ENCODE data around the gene PSMD14. TPM values are rescaled to one million over a fixed set of nuclear protein-coding genes. Genes with fewer than 3 reads are reported as not detected.
A peak's percentile ranks its signal among the peaks of the same experiment; 100 is the strongest.

Gene PSMD14
- total and polyA plus RNA-seq, 2 experiments from 2014 or later, result 31.9 to 79.6 TPM

DNA sequence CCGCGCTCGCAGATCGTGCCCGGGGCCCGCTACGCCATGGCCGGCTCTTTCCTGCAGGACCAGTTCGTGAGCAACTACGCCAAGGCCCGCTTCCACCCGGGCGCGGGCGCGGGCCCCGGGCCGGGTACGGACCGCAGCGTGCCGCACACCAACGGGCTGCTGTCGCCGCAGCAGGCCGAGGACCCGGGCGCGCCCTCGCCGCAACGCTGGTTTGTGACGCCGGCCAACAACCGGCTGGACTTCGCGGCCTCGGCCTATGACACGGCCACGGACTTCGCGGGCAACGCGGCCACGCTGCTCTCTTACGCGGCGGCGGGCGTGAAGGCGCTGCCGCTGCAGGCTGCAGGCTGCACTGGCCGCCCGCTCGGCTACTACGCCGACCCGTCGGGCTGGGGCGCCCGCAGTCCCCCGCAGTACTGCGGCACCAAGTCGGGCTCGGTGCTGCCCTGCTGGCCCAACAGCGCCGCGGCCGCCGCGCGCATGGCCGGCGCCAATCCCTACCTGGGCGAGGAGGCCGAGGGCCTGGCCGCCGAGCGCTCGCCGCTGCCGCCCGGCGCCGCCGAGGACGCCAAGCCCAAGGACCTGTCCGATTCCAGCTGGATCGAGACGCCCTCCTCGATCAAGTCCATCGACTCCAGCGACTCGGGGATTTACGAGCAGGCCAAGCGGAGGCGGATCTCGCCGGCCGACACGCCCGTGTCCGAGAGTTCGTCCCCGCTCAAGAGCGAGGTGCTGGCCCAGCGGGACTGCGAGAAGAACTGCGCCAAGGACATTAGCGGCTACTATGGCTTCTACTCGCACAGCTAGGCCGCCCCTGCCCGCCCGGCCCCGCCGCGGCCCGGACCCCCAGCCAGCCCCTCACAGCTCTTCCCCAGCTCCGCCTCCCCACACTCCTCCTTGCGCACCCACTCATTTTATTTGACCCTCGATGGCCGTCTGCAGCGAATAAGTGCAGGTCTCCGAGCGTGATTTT is 115.5 kb downstream of the PSMD14 start:
- Histone ChIP-seq H3K4me3 (peak overlapping the region; percentile 31), H3K36me3 (no peaks in the 10 kb centered on the region), H3K27me3 (peaks cover 100% of the 10 kb centered on the region), H3K9me3 (ENCODE audit: low read depth) (no peaks in the 10 kb centered on the region), H3K4me1 (ENCODE audit: low read depth) (peaks cover 4% of the 10 kb centered on the region), H3K27ac (no peak overlapping the region)
- TF ChIP-seq CTCF (IDR thresholded peaks at IDR 0.05; ENCODE audit: low read depth, low read length), result no peak
- no peak for DNase-seq (ENCODE audit: low read depth in 1 of 2, low spot score in 1 of 2)

DNA sequence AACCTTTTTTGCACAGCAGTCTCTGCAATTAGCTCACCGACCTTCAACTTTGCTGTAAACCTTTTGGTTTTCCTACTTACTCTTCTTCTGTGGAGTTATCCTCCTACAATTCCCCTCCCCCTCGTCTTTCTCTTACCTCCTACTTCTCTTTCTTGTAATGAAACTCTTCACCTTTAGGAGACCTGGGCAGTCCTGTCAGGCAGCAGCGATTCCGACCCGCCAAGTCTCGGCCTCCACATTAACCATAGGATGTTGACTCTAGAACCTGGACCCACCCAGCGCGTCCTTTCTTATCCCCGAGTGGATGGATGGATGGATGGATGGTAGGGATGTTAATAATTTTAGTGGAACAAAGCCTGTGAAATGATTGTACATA is 116.2 kb downstream of the PSMD14 start:
- H3K36me3 ChIP-seq, result no peaks in the 10 kb centered on the region
- no peak for DNase-seq (ENCODE audit: low read depth in 1 of 2, low spot score in 1 of 2)
- TF ChIP-seq CTCF (IDR thresholded peaks at IDR 0.05; ENCODE audit: low read depth, low read length), result no peak

GRCh38 chr2:161424891-161425727 is 116.9 kb downstream of the PSMD14 start:
- no peaks in the 10 kb centered on the region for H3K4me1 ChIP-seq (ENCODE audit: low read depth)
- no peaks in the 10 kb centered on the region for H3K9me3 ChIP-seq (ENCODE audit: low read depth)
- no peak overlapping the region for H3K4me3 ChIP-seq
- H3K27me3 ChIP-seq, result peaks cover 100% of the 10 kb centered on the region
- no peak for DNase-seq (ENCODE audit: low read depth in 1 of 2, low spot score in 1 of 2)
- H3K27ac ChIP-seq, result no peak overlapping the region
- no peaks in the 10 kb centered on the region for H3K36me3 ChIP-seq
- TF ChIP-seq CTCF (IDR thresholded peaks at IDR 0.05; ENCODE audit: low read depth, low read length), result no peak

More for the DNA sequence above, 116.2 kb downstream of the PSMD14 start:
- no peaks in the 10 kb centered on the region for H3K9me3 ChIP-seq (ENCODE audit: low read depth)
- H3K27ac ChIP-seq, result no peak overlapping the region
- peak overlapping the region; percentile 31 for H3K4me3 ChIP-seq
- no peaks in the 10 kb centered on the region for H3K4me1 ChIP-seq (ENCODE audit: low read depth)
- peaks cover 100% of the 10 kb centered on the region for H3K27me3 ChIP-seq

GRCh38 chr2:161425728-161426454 is 117.7 kb downstream of the PSMD14 start:
- no peaks in the 10 kb centered on the region for H3K9me3 ChIP-seq (ENCODE audit: low read depth)
- no peak for TF ChIP-seq CTCF (IDR thresholded peaks at IDR 0.05; ENCODE audit: low read depth, low read length)
- peaks cover 100% of the 10 kb centered on the region for H3K27me3 ChIP-seq
- no peaks in the 10 kb centered on the region for H3K4me1 ChIP-seq (ENCODE audit: low read depth)
- no peak overlapping the region for H3K27ac ChIP-seq
- no peak for DNase-seq (ENCODE audit: low read depth in 1 of 2, low spot score in 1 of 2)
- no peak overlapping the region for H3K4me3 ChIP-seq
- H3K36me3 ChIP-seq, result no peaks in the 10 kb centered on the region

- no peaks in the 10 kb centered on the region for H3K9me3 ChIP-seq (ENCODE audit: low read depth)
- TF ChIP-seq CTCF (IDR thresholded peaks at IDR 0.05; ENCODE audit: low read depth, low read length), result peak; percentile 69
- H3K4me1 ChIP-seq (ENCODE audit: low read depth), result no peaks in the 10 kb centered on the region
- no peaks in the 10 kb centered on the region for H3K36me3 ChIP-seq
- no peak overlapping the region for H3K4me3 ChIP-seq
- peaks cover 94% of the 10 kb centered on the region for H3K27me3 ChIP-seq
- peak in 1 of 2 donors; percentile 55 for DNase-seq (ENCODE audit: low read depth in 1 of 2, low spot score in 1 of 2)
- no peak overlapping the region for H3K27ac ChIP-seq
These were observed 118.3 kb downstream of the PSMD14 start for GRCh38 chr2:161426455-161426921.

All from cardiac muscle cell (in vitro differentiated cells and primary cell).